PFSK-1 (cell line): Measurements from ENCODE around the gene DCBLD2.

Source experiments
- FOXP2 ChIP-seq: optimal IDR thresholded peaks from 2 replicates; pipeline ENCODE3; 2011; ENCODE audit warnings: borderline replicate concordance, control low read depth, inconsistent platforms; ENCODE audit not compliant: insufficient read depth; ENCODE audit errors: extremely low read length, extremely low read depth
- POLR2AphosphoS5 ChIP-seq: IDR thresholded peaks from 2 replicates; pipeline ENCODE4 v1.6.1; 2012; ENCODE audit warnings: low read depth, mild to moderate bottlenecking, control low read depth, low read length, moderate library complexity
- REST ChIP-seq, 2 experiments: IDR thresholded peaks; 2 replicates each; pipeline versions ENCODE4 v1.6.1 to v1.8.0; 2011 to 2012; ENCODE audit warnings: low read depth in 2 of 2, low read length in 2 of 2, control low read depth in 1 of 2, inconsistent platforms in 1 of 2, mild to moderate bottlenecking in 1 of 2, moderate library complexity in 1 of 2; ENCODE audit not compliant: insufficient read depth in 1 of 2
- SIN3A ChIP-seq: IDR thresholded peaks from 2 replicates; pipeline ENCODE4 v1.6.1; 2012; ENCODE audit warnings: mild to moderate bottlenecking, low read length, moderate library complexity, borderline replicate concordance; ENCODE audit not compliant: insufficient read depth
- TAF1 ChIP-seq: IDR thresholded peaks from 2 replicates; pipeline ENCODE4 v1.6.1; 2012; ENCODE audit warnings: low read length, control low read depth, borderline replicate concordance; ENCODE audit not compliant: insufficient read depth

Gene DCBLD2

GRCh38 chr3:98746882-98747281, 154.6 kb downstream of the DCBLD2 start:
- TF ChIP-seq TAF1: no peak
- no peak for TF ChIP-seq POLR2AphosphoS5
- no peak for TF ChIP-seq FOXP2
- TF ChIP-seq SIN3A: no peak
- TF ChIP-seq REST (IDR thresholded peaks at IDR 0.05; ENCODE audit: insufficient read depth in 1 of 2, low read depth in 2 of 2, low read length in 2 of 2): no peak

- TF ChIP-seq SIN3A: no peak
- no peak for TF ChIP-seq REST (IDR thresholded peaks at IDR 0.05; ENCODE audit: insufficient read depth in 1 of 2, low read depth in 2 of 2, low read length in 2 of 2)
These were observed 155.4 kb downstream of the DCBLD2 start for GRCh38 chr3:98746122-98746521.
